ENCODE results near the gene IL17RC.

- TF ChIP-seq CTCF (conservative IDR thresholded peaks at IDR 0.05) (peak; percentile 12; the same call in 1 of the 2 replicates), ZFX (IDR thresholded peaks at IDR 0.05) (no peak)
These were observed 17.3 kb downstream of the IL17RC start for GRCh38 chr3:9934235-9934621.

Measured in C4-2B (cell line).